Tibial nerve (tissue), 4 donors: ENCODE measurements around the gene HMCN1. TPM values are rescaled to one million over a fixed set of nuclear protein-coding genes. Genes with fewer than 3 reads are reported as not detected.
A peak's percentile ranks its signal among the peaks of the same experiment; 100 is the strongest.

Experiments
- DNase-seq, 2 donors: peaks; one replicate each; pipeline ENCODE4 v3.0.0-alpha.2; 2019; ENCODE audit warnings: low spot score in 2 of 2
- H3K27ac ChIP-seq, 4 donors: fragments of 200-600 bp; sonication (generic) in 3 of 4; one replicate each; pipeline ENCODE4 v1.5.1; 2017 to 2019; ENCODE audit warnings: mild to moderate bottlenecking in 1 of 4
- H3K27me3 ChIP-seq, 2 donors: fragments of 200-600 bp; sonication (generic) in 1 of 2; one replicate each; pipeline versions ENCODE4 v1.5.1 to v1.6.0; 2017 to 2019
- H3K36me3 ChIP-seq, 3 donors: fragments of 200-600 bp; sonication (generic); one replicate each; pipeline ENCODE4 v1.5.1; 2018 to 2019
- H3K4me1 ChIP-seq, 4 donors: fragments of 200-600 bp; sonication (generic) in 3 of 4; one replicate each; pipeline ENCODE4 v1.5.1; 2017 to 2019
- H3K4me3 ChIP-seq, 4 donors: fragments of 200-600 bp; sonication (generic) in 3 of 4; one replicate each; pipeline ENCODE4 v1.5.1; 2017 to 2019; ENCODE audit warnings: mild to moderate bottlenecking in 1 of 4, moderate library complexity in 1 of 4
- H3K9me3 ChIP-seq, 4 donors: fragments of 200-600 bp; sonication (generic) in 3 of 4; one replicate each; pipeline ENCODE4 v1.5.1; 2017 to 2019
- CTCF ChIP-seq, 5 experiments: fragments of 200-600 bp in 3 of 5; fragments of 450-650 bp in 2 of 5; sonication (generic) in 3 of 5; IDR thresholded peaks; one replicate each; pipeline ENCODE4 v1.5.1; 2016 to 2019; ENCODE audit warnings: antibody characterized with exemption in 5 of 5, mild to moderate bottlenecking in 3 of 5, moderate library complexity in 2 of 5
- EP300 ChIP-seq, 2 donors: sonication (generic); formaldehyde crosslinking; IDR thresholded peaks; one replicate each; pipeline ENCODE4 v1.6.1; 2017; ENCODE audit warnings: antibody characterized with exemption in 2 of 2, mild to moderate bottlenecking in 1 of 2
- POLR2A ChIP-seq, 2 donors: fragments of 450-650 bp; IDR thresholded peaks; one replicate each; pipeline ENCODE4 v1.6.1; 2017; ENCODE audit warnings: antibody characterized with exemption in 2 of 2, mild to moderate bottlenecking in 2 of 2, moderate library complexity in 2 of 2
- WGBS, 2 donors: methylation state at CpG; one replicate each; pipeline ENCODE4 v1.1.5; 2018; 5-methylcytosine and 5-hydroxymethylcytosine counted together
- total RNA-seq, 4 donors: library from RNA; depleted of rRNA; stranded (reverse); fragments of >200 nt; gene quantifications; one replicate each; pipeline ENCODE4 v1.1.0, GENCODE V29; 2016

The HMCN1 gene
- total RNA-seq, 4 donors from 2014 or later, result 2.1 to 13.3 (median 3.9) TPM

GRCh38 chr1:186054932-186055331, 320.7 kb downstream of the HMCN1 start:
- no peak overlapping the region for H3K27ac ChIP-seq
- no peak for DNase-seq
- no peaks in the 10 kb centered on the region for H3K36me3 ChIP-seq
- no peaks in the 10 kb centered on the region for H3K9me3 ChIP-seq
- WGBS, 2 donors, result 97 to 98% methylated on average over 2 of the region's 2 CpGs
- no peaks in the 10 kb centered on the region for H3K27me3 ChIP-seq
- no peaks in the 10 kb centered on the region for H3K4me1 ChIP-seq
- TF ChIP-seq POLR2A (IDR thresholded peaks at IDR 0.05), result no peak
- TF ChIP-seq EP300 (IDR thresholded peaks at IDR 0.05), result no peak
- TF ChIP-seq CTCF (IDR thresholded peaks at IDR 0.05), result no peak
- no peak overlapping the region for H3K4me3 ChIP-seq

- H3K36me3 ChIP-seq, result no peaks in the 10 kb centered on the region
- no peak overlapping the region for H3K27ac ChIP-seq
These were observed 321.7 kb downstream of the HMCN1 start for GRCh38 chr1:186055846-186056245.

DNA sequence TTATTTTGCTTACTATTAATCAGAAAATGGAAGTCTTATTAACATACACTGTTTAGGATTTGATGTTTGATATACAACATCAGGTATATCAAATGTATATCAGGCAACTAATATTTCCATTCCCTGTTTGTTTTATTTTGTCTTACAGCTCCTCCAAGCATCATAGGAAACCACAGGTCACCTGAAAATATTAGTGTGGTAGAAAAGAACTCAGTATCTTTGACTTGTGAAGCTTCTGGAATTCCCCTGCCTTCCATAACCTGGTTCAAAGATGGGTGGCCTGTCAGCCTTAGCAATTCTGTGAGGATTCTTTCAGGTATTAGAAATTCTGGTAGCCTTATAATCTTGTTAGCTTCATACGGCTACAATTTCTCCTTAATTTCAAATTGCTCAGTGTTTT, 322.9 kb downstream of the HMCN1 start:
- H3K36me3 ChIP-seq, result no peaks in the 10 kb centered on the region
- no peaks in the 10 kb centered on the region for H3K27me3 ChIP-seq
- no peak overlapping the region for H3K27ac ChIP-seq
- no peak for DNase-seq
- no peaks in the 10 kb centered on the region for H3K4me1 ChIP-seq
- no peaks in the 10 kb centered on the region for H3K9me3 ChIP-seq
- no peak overlapping the region for H3K4me3 ChIP-seq
- WGBS, 2 donors, result 91% methylated on average over 1 of the region's 1 CpG
- TF ChIP-seq POLR2A (IDR thresholded peaks at IDR 0.05) (no peak), EP300 (IDR thresholded peaks at IDR 0.05) (no peak), CTCF (IDR thresholded peaks at IDR 0.05) (no peak)

More at GRCh38 chr1:186055846-186056245, 321.7 kb downstream of the HMCN1 start:
- TF ChIP-seq EP300 (IDR thresholded peaks at IDR 0.05) (no peak), POLR2A (IDR thresholded peaks at IDR 0.05) (no peak), CTCF (IDR thresholded peaks at IDR 0.05) (no peak)
- H3K4me3 ChIP-seq, result no peak overlapping the region
- no peak for DNase-seq
- no peaks in the 10 kb centered on the region for H3K9me3 ChIP-seq
- H3K27me3 ChIP-seq, result no peaks in the 10 kb centered on the region
- H3K4me1 ChIP-seq, result no peaks in the 10 kb centered on the region
- 50 to 59% methylated on average over 2 of the region's 2 CpGs for WGBS, 2 donors

DNA sequence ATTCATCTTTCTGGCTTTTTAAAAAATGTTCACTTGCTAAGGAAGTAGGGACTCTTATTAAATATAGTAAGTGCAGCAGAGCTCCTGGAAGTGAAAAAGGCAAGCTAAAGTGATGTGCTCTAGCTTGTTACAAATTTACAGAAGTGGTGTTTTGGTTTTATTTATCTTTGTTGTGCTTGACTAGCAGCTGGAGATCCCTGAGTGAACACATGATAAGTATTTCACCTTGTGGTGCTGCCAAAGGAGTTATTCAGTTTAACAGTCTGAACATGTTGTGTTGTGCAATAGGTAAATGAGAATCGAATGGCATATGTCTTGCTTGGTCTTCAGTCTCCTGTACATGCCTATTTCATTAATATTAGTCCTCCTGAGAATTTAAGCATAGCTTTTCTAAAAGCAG, 325.1 kb downstream of the HMCN1 start:
- H3K27ac ChIP-seq, result no peak overlapping the region
- DNase-seq, result no peak
- no peaks in the 10 kb centered on the region for H3K36me3 ChIP-seq
- H3K9me3 ChIP-seq, result no peaks in the 10 kb centered on the region
- no peaks in the 10 kb centered on the region for H3K27me3 ChIP-seq
- H3K4me1 ChIP-seq, result no peaks in the 10 kb centered on the region
- TF ChIP-seq EP300 (IDR thresholded peaks at IDR 0.05) (peak in 1 of 2 donors; percentile 35), POLR2A (IDR thresholded peaks at IDR 0.05) (no peak)
- H3K4me3 ChIP-seq, result no peak overlapping the region
- 76 to 91% methylated on average over 1 of the region's 1 CpG for WGBS, 2 donors

- 81 to 82% methylated on average over 4 of the region's 4 CpGs for WGBS, 2 donors
- H3K4me3 ChIP-seq, result no peak overlapping the region
- DNase-seq, result no peak
- H3K4me1 ChIP-seq, result no peaks in the 10 kb centered on the region
- H3K27ac ChIP-seq, result no peak overlapping the region
- TF ChIP-seq EP300 (IDR thresholded peaks at IDR 0.05), result no peak
- no peak for TF ChIP-seq CTCF (IDR thresholded peaks at IDR 0.05)
- no peak for TF ChIP-seq POLR2A (IDR thresholded peaks at IDR 0.05)
- H3K27me3 ChIP-seq, result no peaks in the 10 kb centered on the region
- no peaks in the 10 kb centered on the region for H3K9me3 ChIP-seq
- H3K36me3 ChIP-seq, result no peaks in the 10 kb centered on the region
These were observed 325.6 kb downstream of the HMCN1 start for GRCh38 chr1:186059752-186060151.

- Histone ChIP-seq H3K27ac (no peak overlapping the region), H3K27me3 (no peaks in the 10 kb centered on the region), H3K4me3 (no peak overlapping the region), H3K4me1 (no peaks in the 10 kb centered on the region), H3K36me3 (no peaks in the 10 kb centered on the region), H3K9me3 (no peaks in the 10 kb centered on the region)
- TF ChIP-seq POLR2A (IDR thresholded peaks at IDR 0.05) (no peak), CTCF (IDR thresholded peaks at IDR 0.05) (no peak), EP300 (IDR thresholded peaks at IDR 0.05) (no peak)
- DNase-seq, result no peak
These were observed 326.0 kb downstream of the HMCN1 start for GRCh38 chr1:186060226-186060625.
